H1 (cell line): ENCODE data around the gene NEDD4L. TPM values are rescaled to one million over a fixed set of nuclear protein-coding genes. Genes with fewer than 3 reads are reported as not detected.

ENCODE experiments used
- CTCF ChIA-PET: fragments of 300-600 bp; sonication (Branson Sonifier 250); formaldehyde crosslinking; loops from one replicate; lab custom pipeline; 2021; ENCODE audit not compliant: partially characterized antibody; lab: Charles Lee
- POLR2A ChIA-PET: fragments of 300-600 bp; sonication (Branson Sonifier 250); formaldehyde crosslinking; loops from one replicate; lab custom pipeline; 2021; ENCODE audit warnings: inconsistent platforms; ENCODE audit not compliant: partially characterized antibody; lab: Charles Lee
- DNase-seq, 2 experiments: peaks; one replicate each; pipeline versions ENCODE4 v3.0.0 to v3.0.0-alpha.2; 2010 to 2022; ENCODE audit warnings: low spot score in 2 of 2, low read depth in 1 of 2, mixed read lengths in 1 of 2
- FAIRE-seq: peaks from 2 replicates; lab custom pipeline; 2011; peaks lifted over from hg19 to GRCh38; lab: Jason Lieb, UNC
- H2AFZ ChIP-seq: 2 replicates; pipeline ENCODE4 v1.8.1; 2012; ENCODE audit warnings: low read length, inconsistent platforms
- H2AK5ac ChIP-seq: 2 replicates; pipeline ENCODE4 v1.6.1; 2013; ENCODE audit warnings: low read depth, low read length
- H2BK120ac ChIP-seq: replicated peaks from 2 replicates; pipeline ENCODE3; 2013; ENCODE audit warnings: low read depth, low read length, inconsistent platforms
- H2BK12ac ChIP-seq: 2 replicates; pipeline ENCODE4 v1.6.1; 2013; ENCODE audit warnings: low read depth, low read length
- H2BK15ac ChIP-seq: 2 replicates; pipeline ENCODE4 v1.6.1; 2013; ENCODE audit warnings: low read length
- H2BK20ac ChIP-seq: 2 replicates; pipeline ENCODE4 v1.6.1; 2013; ENCODE audit warnings: low read length
- H2BK5ac ChIP-seq: 2 replicates; pipeline ENCODE4 v1.6.1; 2013; ENCODE audit warnings: low read depth, low read length
- H3K14ac ChIP-seq: 2 replicates; pipeline ENCODE4 v1.6.1; 2013; ENCODE audit warnings: inconsistent platforms; ENCODE audit not compliant: insufficient read length
- H3K18ac ChIP-seq: 2 replicates; pipeline ENCODE4 v1.6.1; 2013; ENCODE audit warnings: low read length; ENCODE audit errors: extremely low read depth
- H3K23ac ChIP-seq: 2 replicates; pipeline ENCODE4 v1.6.1; 2013; ENCODE audit warnings: inconsistent platforms; ENCODE audit not compliant: insufficient read length
- H3K23me2 ChIP-seq: 2 replicates; pipeline ENCODE4 v1.6.1; 2013; ENCODE audit warnings: low read depth, low read length
- H3K27ac ChIP-seq: 2 replicates; pipeline ENCODE4 v1.6.1; 2011; ENCODE audit warnings: low read depth, low read length, inconsistent platforms
- H3K27me3 ChIP-seq, 4 experiments: replicated peaks in 1 of 4; 1 replicate in 1 of 4; 2 replicates in 3 of 4; pipeline versions ENCODE4 v1.6.1 to v1.8.1; 2011 to 2013; ENCODE audit warnings: low read length in 3 of 4, mild to moderate bottlenecking in 3 of 4, inconsistent platforms in 2 of 4, mixed read lengths in 2 of 4, moderate library complexity in 1 of 4; ENCODE audit not compliant: control insufficient read depth in 3 of 4, insufficient read depth in 3 of 4; ENCODE audit errors: extremely low read depth in 1 of 4
- H3K36me3 ChIP-seq, 4 experiments: 2 replicates each; pipeline versions ENCODE4 v1.6.1 to v1.8.1; 2011 to 2013; ENCODE audit warnings: mild to moderate bottlenecking in 4 of 4, low read length in 3 of 4, moderate library complexity in 2 of 4, control low read depth in 1 of 4, inconsistent platforms in 1 of 4; ENCODE audit not compliant: insufficient read depth in 4 of 4, control insufficient read depth in 2 of 4
- H3K4ac ChIP-seq: replicated peaks from 2 replicates; pipeline ENCODE3; 2013; ENCODE audit warnings: low read length, low read depth, mixed read lengths, inconsistent platforms; ENCODE audit not compliant: insufficient read length
- H3K4me1 ChIP-seq, 4 experiments: replicated peaks in 1 of 4; 1 replicate in 1 of 4; 2 replicates in 3 of 4; pipeline versions ENCODE4 v1.6.1 to v1.8.1; 2011 to 2013; ENCODE audit warnings: low read length in 3 of 4, inconsistent platforms in 2 of 4, mixed read lengths in 1 of 4; ENCODE audit not compliant: insufficient read depth in 4 of 4, control insufficient read depth in 3 of 4
- H3K4me2 ChIP-seq, 2 experiments: 2 replicates each; pipeline versions ENCODE4 v1.6.1 to v1.8.1; 2011 to 2013; ENCODE audit warnings: low read depth in 2 of 2, low read length in 2 of 2, control low read depth in 1 of 2, inconsistent platforms in 1 of 2, mild to moderate bottlenecking in 1 of 2; ENCODE audit not compliant: insufficient read depth in 1 of 2
- H3K4me3 ChIP-seq, 4 experiments: fragments of 200-600, 300-600 bp in 1 of 4; sonication (generic), shearing (Covaris generic), sonication (Bioruptor Twin) in 1 of 4; 2 replicates each; pipeline versions ENCODE4 v1.5.1 to v1.8.1; 2011 to 2016; ENCODE audit warnings: low read length in 4 of 4, low read depth in 3 of 4, control low read depth in 2 of 4, inconsistent platforms in 2 of 4, mild to moderate bottlenecking in 2 of 4, mixed read lengths in 1 of 4, moderate library complexity in 1 of 4; ENCODE audit not compliant: insufficient read depth in 2 of 4; ENCODE audit errors: extremely low read depth in 1 of 4
- H3K56ac ChIP-seq: replicated peaks from 2 replicates; pipeline ENCODE3; 2013; ENCODE audit warnings: low read depth, mild to moderate bottlenecking, mixed read lengths, low read length, inconsistent platforms; ENCODE audit not compliant: insufficient read length
- H3K79me1 ChIP-seq: 2 replicates; pipeline ENCODE4 v1.6.1; 2013; ENCODE audit warnings: low read depth, low read length, control low read depth
- H3K79me2 ChIP-seq, 2 experiments: 2 replicates each; pipeline versions ENCODE4 v1.6.1 to v1.8.1; 2012 to 2013; ENCODE audit warnings: low read length in 2 of 2, mild to moderate bottlenecking in 2 of 2, inconsistent platforms in 1 of 2; ENCODE audit not compliant: insufficient read depth in 2 of 2, control insufficient read depth in 1 of 2
- H3K9ac ChIP-seq, 4 experiments: replicated peaks in 1 of 4; 1 replicate in 1 of 4; 2 replicates in 3 of 4; pipeline versions ENCODE4 v1.6.1 to v1.8.1; 2011 to 2013; ENCODE audit warnings: low read depth in 3 of 4, low read length in 3 of 4, control low read depth in 2 of 4, mild to moderate bottlenecking in 2 of 4, moderate library complexity in 2 of 4, inconsistent platforms in 1 of 4; ENCODE audit errors: extremely low read depth in 1 of 4
- H3K9me3 ChIP-seq, 2 experiments: 2 replicates each; pipeline versions ENCODE4 v1.6.1 to v1.8.1; 2012 to 2013; ENCODE audit warnings: mild to moderate bottlenecking in 2 of 2, moderate library complexity in 2 of 2, control low read depth in 1 of 2, inconsistent platforms in 1 of 2, low read depth in 1 of 2, low read length in 1 of 2, mixed read lengths in 1 of 2; ENCODE audit not compliant: insufficient read depth in 2 of 2
- H4K20me1 ChIP-seq, 2 experiments: replicated peaks in 1 of 2; 2 replicates each; pipeline versions ENCODE3 to v1.8.1; 2011 to 2013; ENCODE audit warnings: inconsistent platforms in 2 of 2, low read length in 2 of 2, mild to moderate bottlenecking in 1 of 2; ENCODE audit not compliant: insufficient read depth in 2 of 2, control insufficient read depth in 1 of 2
- H4K5ac ChIP-seq: 2 replicates; pipeline ENCODE4 v1.6.1; 2013; ENCODE audit warnings: low read length, low read depth, mixed read lengths, inconsistent platforms; ENCODE audit not compliant: insufficient read length
- H4K8ac ChIP-seq: 2 replicates; pipeline ENCODE4 v1.8.0; 2013; ENCODE audit warnings: mild to moderate bottlenecking, moderate library complexity, low read length, inconsistent platforms; ENCODE audit not compliant: insufficient read depth; ENCODE audit errors: extremely low read depth
- H4K91ac ChIP-seq: replicated peaks from 2 replicates; pipeline ENCODE3; 2013; ENCODE audit warnings: low read length, mixed read lengths, inconsistent platforms; ENCODE audit not compliant: insufficient read length
- BACH1 ChIP-seq: IDR thresholded peaks from 2 replicates; pipeline ENCODE4 v1.6.1; 2012; ENCODE audit warnings: low read length, improper control_type of control experiment
- CREB1 ChIP-seq: IDR thresholded peaks from 2 replicates; pipeline ENCODE4 v1.6.1; 2012; ENCODE audit warnings: inconsistent platforms
- CTBP2 ChIP-seq: IDR thresholded peaks from 2 replicates; pipeline ENCODE4 v1.7.0; 2011; ENCODE audit warnings: borderline replicate concordance, mild to moderate bottlenecking, moderate library complexity, mixed read lengths, low read length; ENCODE audit not compliant: insufficient read depth, insufficient read length
- EGR1 ChIP-seq: IDR thresholded peaks from 2 replicates; pipeline ENCODE4 v1.6.1; 2011; ENCODE audit warnings: low read depth, low read length, borderline replicate concordance
- EZH2 ChIP-seq: fragments of 200-600 bp; sonication (generic); IDR thresholded peaks from 2 replicates; pipeline ENCODE4 v1.7.1; 2012; ENCODE audit warnings: low read depth, mild to moderate bottlenecking, moderate library complexity, low read length, inconsistent platforms; ENCODE audit not compliant: severe bottlenecking
- KDM4A ChIP-seq: IDR thresholded peaks from one replicate; pipeline ENCODE4 v1.7.1; 2012; ENCODE audit warnings: low read depth, mild to moderate bottlenecking, moderate library complexity, low read length, inconsistent platforms; ENCODE audit not compliant: severe bottlenecking
- NRF1 ChIP-seq: IDR thresholded peaks from 2 replicates; pipeline ENCODE4 v1.6.1; 2011; ENCODE audit warnings: mild to moderate bottlenecking, low read depth, low read length, improper control_type of control experiment
- POLR2A ChIP-seq, 2 experiments: IDR thresholded peaks; 1 replicate in 1 of 2; 2 replicates in 1 of 2; pipeline ENCODE4 v1.6.1; 2011; ENCODE audit warnings: low read depth in 2 of 2, low read length in 2 of 2, mild to moderate bottlenecking in 2 of 2; ENCODE audit errors: control extremely low read depth in 1 of 2
- RAD21 ChIP-seq, 2 experiments: IDR thresholded peaks in 1 of 2; conservative IDR thresholded peaks in 1 of 2; 2 replicates each; pipeline ENCODE4 v1.6.1; 2011; ENCODE audit warnings: low read depth in 2 of 2, low read length in 2 of 2, improper control_type of control experiment in 1 of 2, inconsistent platforms in 1 of 2, mild to moderate bottlenecking in 1 of 2, moderate library complexity in 1 of 2
- SAP30 ChIP-seq: fragments of 300-600 bp; sonication (generic); IDR thresholded peaks from 2 replicates; pipeline ENCODE4 v1.7.1; 2012; ENCODE audit warnings: low read length, moderate library complexity, mild to moderate bottlenecking, inconsistent platforms; ENCODE audit not compliant: insufficient read depth, insufficient replicate concordance
- SP1 ChIP-seq: IDR thresholded peaks from 2 replicates; pipeline ENCODE4 v1.6.1; 2011; ENCODE audit warnings: low read depth, low read length
- SRF ChIP-seq: IDR thresholded peaks from 2 replicates; pipeline ENCODE4 v1.6.1; 2011; ENCODE audit warnings: mild to moderate bottlenecking, low read depth, low read length, moderate library complexity
- TAF7 ChIP-seq: optimal IDR thresholded peaks from 2 replicates; pipeline ENCODE3; 2011; ENCODE audit warnings: low read depth, mild to moderate bottlenecking, inconsistent platforms, low read length, moderate library complexity, borderline replicate concordance
- WGBS, 2 experiments: shearing (Covaris generic) in 1 of 2; methylation state at CpG; one replicate each; pipeline versions ENCODE4 v1.1.6 to v1.1.7; 2013 to 2015; ENCODE audit warnings: low lambda C conversion rate in 2 of 2, mixed read lengths in 2 of 2, inconsistent platforms in 1 of 2, low coverage in 1 of 2, missing lambda C conversion rate in 1 of 2; ENCODE audit not compliant: insufficient replicate concordance in 2 of 2, insufficient coverage in 1 of 2, insufficient read length in 1 of 2; ENCODE audit errors: extremely low coverage in 1 of 2, missing lambda C conversion rate in 1 of 2; 5-methylcytosine and 5-hydroxymethylcytosine counted together
- polyA plus RNA-seq, 7 experiments: library from polyadenylated mRNA; depleted of rRNA in 3 of 7; stranded (reverse) in 5 of 7; unstranded in 2 of 7; fragments of >200 nt in 5 of 7; fragments of 200-250 nt in 2 of 7; gene quantifications; 1 replicate in 5 of 7; 2 replicates in 1 of 7; 4 replicates in 1 of 7; pipeline versions ENCODE4 v1.2.1 to v1.2.3, GENCODE V29; 2011 to 2013; ENCODE audit warnings: missing spikeins in 2 of 7, mixed read lengths in 2 of 7
- total RNA-seq: library from RNA; stranded (reverse); fragmentation: NEBNext Ultra II Directional; extraction: Animal tissue kit (Norgen Biotek cat#: 25700); gene quantifications from 2 replicates; pipeline ENCODE4 v1.2.1, GENCODE V29; 2021
- TF ChIP-seq, protein P1 (sequence below): IDR thresholded peaks from 2 replicates; pipeline ENCODE4 v1.6.1; 2011; ENCODE audit warnings: low read depth, mild to moderate bottlenecking, low read length; ENCODE audit not compliant: insufficient read depth

Gene NEDD4L
- total and polyA plus RNA-seq, 2 of the 8 experiments (the other 6 are each of a cell fraction or from before 2014, with no cell fraction given) = 37.3 to 69.8 TPM

DNA sequence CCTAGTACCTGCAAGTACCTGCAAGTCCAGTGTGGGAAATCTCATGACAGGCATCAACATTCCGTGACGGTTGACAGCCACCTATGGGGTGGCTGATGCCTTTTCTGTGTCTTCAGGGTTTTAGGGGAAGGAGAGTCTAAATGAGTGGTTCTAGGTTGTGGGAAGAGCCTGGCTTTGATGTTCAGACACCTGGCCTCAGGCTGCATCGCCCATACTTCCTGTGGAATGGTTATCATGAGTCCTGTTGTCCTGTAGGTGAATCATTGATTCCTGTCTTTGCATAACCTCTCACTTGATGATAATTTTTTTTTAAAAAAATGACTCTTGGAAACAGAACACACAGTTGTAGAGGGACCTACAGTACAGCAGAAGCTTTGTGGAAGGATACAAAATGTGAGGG lies 108.9 kb downstream of the NEDD4L start:
- Histone ChIP-seq H3K4me3 (no peak overlapping the region), H2BK120ac (no peak overlapping the region), H3K36me3 (no peaks in the 10 kb centered on the region), H3K14ac (no peak overlapping the region), H4K5ac (no peak overlapping the region), H2BK20ac (no peak overlapping the region), H3K23ac (no peak overlapping the region), H3K4me2 (no peak overlapping the region), H2BK15ac (no peak overlapping the region), H3K9ac (no peak overlapping the region), H2BK12ac (no peak overlapping the region), H3K4me1 (peaks cover 0 to 2% (median 0%) of the 10 kb centered on the region in 4 experiments; a peak in 1 of 7 replicates), H4K8ac (no peak overlapping the region), H4K20me1 (peaks cover 1 to 3% of the 10 kb centered on the region in 2 experiments), H3K4ac (no peak overlapping the region), H3K23me2 (peaks cover 6% of the 10 kb centered on the region; the same call in 1 of the 2 replicates), H4K91ac (no peak overlapping the region), H3K79me1 (peaks cover 7% of the 10 kb centered on the region), H2BK5ac (no peak overlapping the region), H2AK5ac (no peak overlapping the region), H3K9me3 (no peaks in the 10 kb centered on the region), H3K27ac (no peak overlapping the region), H3K27me3 (no peaks in the 10 kb centered on the region), H3K79me2 (peaks cover 4 to 61% of the 10 kb centered on the region in 2 experiments; a peak in 3 of 4 replicates), H3K56ac (no peak overlapping the region), H3K18ac (no peak overlapping the region), H2AFZ (no peak overlapping the region)
- WGBS, 2 experiments = 95% methylated on average over 3 of the region's 3 CpGs; no CpG with 5 or more reads in 1 of the 2 experiments
- POLR2A ChIA-PET = no interaction called here
- CTCF ChIA-PET = interaction anchor here (0.8 kb wide), 1 partner anchor 28 kb away, joined by 4 read pairs; no protein-coding TSS in a partner anchor
- FAIRE-seq (no peak), DNase-seq (no peak)
- TF ChIP-seq SAP30 (no peak), SRF (no peak), RAD21 (IDR thresholded peaks at IDR 0.05 in 1 of 2, conservative IDR thresholded peaks at IDR 0.05 in 1 of 2; ENCODE audit: low read depth in 2 of 2, low read length in 2 of 2) (no peak), SP1 (no peak), NRF1 (no peak), KDM4A (no peak), POLR2A (IDR thresholded peaks at IDR 0.05; ENCODE audit: control extremely low read depth in 1 of 2, low read depth in 2 of 2, low read length in 2 of 2) (no peak), EGR1 (no peak), BACH1 (no peak), EZH2 (no peak), CREB1 (no peak), TAF7 (no peak), CTBP2 (no peak)
- TF ChIP-seq, protein P1, sequence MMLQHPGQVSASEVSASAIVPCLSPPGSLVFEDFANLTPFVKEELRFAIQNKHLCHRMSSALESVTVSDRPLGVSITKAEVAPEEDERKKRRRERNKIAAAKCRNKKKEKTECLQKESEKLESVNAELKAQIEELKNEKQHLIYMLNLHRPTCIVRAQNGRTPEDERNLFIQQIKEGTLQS = no peak
